ENCODE results near the gene GAS6. TPM values are rescaled to one million over a fixed set of nuclear protein-coding genes. Genes with fewer than 3 reads are reported as not detected.

GAS6 gene
- total RNA-seq, 1 experiment from 2014 or later = 28.1 TPM

- Histone ChIP-seq H3K27me3 (ENCODE audit: control insufficient read depth, insufficient read depth, low read length) (no peaks in the 10 kb centered on the region), H3K36me3 (ENCODE audit: control insufficient read depth, insufficient read depth, low read length) (no peaks in the 10 kb centered on the region), H3K4me1 (ENCODE audit: control insufficient read depth, insufficient read depth, low read length) (peaks cover 31% of the 10 kb centered on the region), H3K9me3 (ENCODE audit: control insufficient read depth, insufficient read depth, low read depth, low read length) (no peaks in the 10 kb centered on the region), H3K27ac (ENCODE audit: low read length) (no peak overlapping the region), H3K4me3 (ENCODE audit: low read depth in 2 of 2, low read length in 2 of 2) (no peak overlapping the region)
- ATAC-seq (no peak), DNase-seq (ENCODE audit: low read depth, low spot score) (no peak)
- ChIA-PET POLR2A (no interaction called here), CTCF (no interaction called here)
- intact Hi-C loops (cut with micrococcal nuclease; ENCODE audit: unreplicated experiment) = no loop called here
- in situ Hi-C loops (cut with HindIII; ENCODE audit: low pct_unique_long_range_greater_than_20kb, low sequenced_read_pairs) = no loop called here
- BruUV-seq (replicated peaks) = no TSS peak
- TF ChIP-seq TCF7L2 (IDR thresholded peaks at IDR 0.05; ENCODE audit: low read depth, low read length) (no peak), SIN3A (IDR thresholded peaks at IDR 0.05; ENCODE audit: borderline replicate concordance, insufficient read depth, low read depth, low read length) (no peak), REST (IDR thresholded peaks at IDR 0.05; ENCODE audit: insufficient read depth in 1 of 2, low read depth in 2 of 2, low read length in 1 of 2) (no peak), POLR2AphosphoS5 (IDR thresholded peaks at IDR 0.05; ENCODE audit: low read depth, low read length) (no peak), CTCF (IDR thresholded peaks at IDR 0.05) (no peak)
Measured at GRCh38 chr13:113841353-113841650, 22.6 kb downstream of the GAS6 start.

GRCh38 chr13:113840541-113841352 is 23.1 kb downstream of the GAS6 start:
- BruUV-seq (replicated peaks) = no TSS peak
- Histone ChIP-seq H3K27ac (ENCODE audit: low read length) (peak overlapping the region; percentile 65), H3K27me3 (ENCODE audit: control insufficient read depth, insufficient read depth, low read length) (no peaks in the 10 kb centered on the region), H3K36me3 (ENCODE audit: control insufficient read depth, insufficient read depth, low read length) (no peaks in the 10 kb centered on the region), H3K9me3 (ENCODE audit: control insufficient read depth, insufficient read depth, low read depth, low read length) (no peaks in the 10 kb centered on the region), H3K4me3 (ENCODE audit: low read depth in 2 of 2, low read length in 2 of 2) (no peak overlapping the region), H3K4me1 (ENCODE audit: control insufficient read depth, insufficient read depth, low read length) (peaks cover 33% of the 10 kb centered on the region)
- ChIA-PET CTCF (no interaction called here), POLR2A (interaction anchor here (0.5 kb wide), 1 partner anchor 28 kb away, joined by 13 read pairs; no protein-coding TSS in a partner anchor)
- no peak for TF ChIP-seq SIN3A (IDR thresholded peaks at IDR 0.05; ENCODE audit: borderline replicate concordance, insufficient read depth, low read depth, low read length)
- DNase-seq (ENCODE audit: low read depth, low spot score) (no peak), ATAC-seq (no peak)
- in situ Hi-C loops (cut with HindIII; ENCODE audit: low pct_unique_long_range_greater_than_20kb, low sequenced_read_pairs) (no loop called here), intact Hi-C loops (cut with micrococcal nuclease; ENCODE audit: unreplicated experiment) (no loop called here)

GRCh38 chr13:113839536-113840204 is 24.2 kb downstream of the GAS6 start:
- ChIA-PET POLR2A (no interaction called here), CTCF (no interaction called here)
- Histone ChIP-seq H3K27ac (ENCODE audit: low read length) (peak overlapping the region; percentile 65), H3K4me3 (ENCODE audit: low read depth in 2 of 2, low read length in 2 of 2) (no peak overlapping the region), H3K4me1 (ENCODE audit: control insufficient read depth, insufficient read depth, low read length) (peaks cover 41% of the 10 kb centered on the region), H3K36me3 (ENCODE audit: control insufficient read depth, insufficient read depth, low read length) (no peaks in the 10 kb centered on the region), H3K27me3 (ENCODE audit: control insufficient read depth, insufficient read depth, low read length) (no peaks in the 10 kb centered on the region), H3K9me3 (ENCODE audit: control insufficient read depth, insufficient read depth, low read depth, low read length) (no peaks in the 10 kb centered on the region)
- intact Hi-C loops (cut with micrococcal nuclease; ENCODE audit: unreplicated experiment) (no loop called here), in situ Hi-C loops (cut with HindIII; ENCODE audit: low pct_unique_long_range_greater_than_20kb, low sequenced_read_pairs) (no loop called here)
- TF ChIP-seq TCF7L2 (IDR thresholded peaks at IDR 0.05; ENCODE audit: low read depth, low read length) (no peak), REST (IDR thresholded peaks at IDR 0.05; ENCODE audit: insufficient read depth in 1 of 2, low read depth in 2 of 2, low read length in 1 of 2) (no peak), POLR2AphosphoS5 (IDR thresholded peaks at IDR 0.05; ENCODE audit: low read depth, low read length) (no peak), SIN3A (IDR thresholded peaks at IDR 0.05; ENCODE audit: borderline replicate concordance, insufficient read depth, low read depth, low read length) (no peak), CTCF (IDR thresholded peaks at IDR 0.05) (no peak)
- no TSS peak for BruUV-seq (replicated peaks)
- no peak for DNase-seq (ENCODE audit: low read depth, low spot score)
- ATAC-seq = no peak
